ENCODE measurements around the gene INPP5B.
"Not testable (repeated sequence)": the region's sequence is repeated elsewhere in the genome, so short reads cannot be mapped to it uniquely, and the experiment has no call there.

Gene INPP5B

DNA sequence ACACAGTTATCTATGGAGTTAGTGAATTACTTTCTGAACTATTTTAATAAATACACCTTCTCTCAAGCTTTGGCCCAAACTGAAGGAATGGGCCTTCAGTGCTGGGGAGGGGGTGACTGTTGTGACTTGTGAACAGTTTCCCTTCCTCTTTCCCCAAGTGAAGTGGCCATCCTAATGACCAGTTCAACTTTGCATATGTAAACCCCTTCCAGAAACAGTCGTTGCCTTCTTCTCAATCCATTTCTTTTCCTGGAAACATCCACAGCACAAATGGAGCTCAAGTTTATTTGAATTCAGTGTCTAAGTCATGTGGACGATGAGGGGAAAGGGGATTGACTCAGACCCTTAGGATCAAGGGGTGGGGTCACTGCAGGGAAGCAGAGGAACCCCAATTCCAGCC, 1.3 kb upstream of the INPP5B start:
- no peak for DNase-seq (ENCODE audit: low read depth)

DNA sequence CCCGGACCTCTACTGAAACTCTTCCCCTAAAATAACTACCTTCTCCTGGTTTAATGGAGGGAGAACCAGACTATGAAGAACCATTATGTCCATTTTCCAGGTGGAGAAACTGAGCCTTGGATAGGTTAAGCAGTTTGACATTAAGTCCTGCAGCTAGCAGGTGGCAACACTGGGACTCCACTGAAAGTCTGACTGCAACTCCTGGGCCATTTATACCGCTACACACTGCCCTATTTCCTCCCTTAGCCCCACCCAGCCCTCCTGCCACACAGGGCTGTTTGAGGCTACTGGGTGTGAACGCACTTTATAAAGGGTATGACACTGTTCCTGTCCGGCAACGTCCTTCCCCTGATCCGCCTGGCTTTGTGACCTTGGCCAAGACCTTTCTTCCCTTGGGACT, 511 bp upstream of the INPP5B start:
- no peak for DNase-seq (ENCODE audit: low read depth)

DNA sequence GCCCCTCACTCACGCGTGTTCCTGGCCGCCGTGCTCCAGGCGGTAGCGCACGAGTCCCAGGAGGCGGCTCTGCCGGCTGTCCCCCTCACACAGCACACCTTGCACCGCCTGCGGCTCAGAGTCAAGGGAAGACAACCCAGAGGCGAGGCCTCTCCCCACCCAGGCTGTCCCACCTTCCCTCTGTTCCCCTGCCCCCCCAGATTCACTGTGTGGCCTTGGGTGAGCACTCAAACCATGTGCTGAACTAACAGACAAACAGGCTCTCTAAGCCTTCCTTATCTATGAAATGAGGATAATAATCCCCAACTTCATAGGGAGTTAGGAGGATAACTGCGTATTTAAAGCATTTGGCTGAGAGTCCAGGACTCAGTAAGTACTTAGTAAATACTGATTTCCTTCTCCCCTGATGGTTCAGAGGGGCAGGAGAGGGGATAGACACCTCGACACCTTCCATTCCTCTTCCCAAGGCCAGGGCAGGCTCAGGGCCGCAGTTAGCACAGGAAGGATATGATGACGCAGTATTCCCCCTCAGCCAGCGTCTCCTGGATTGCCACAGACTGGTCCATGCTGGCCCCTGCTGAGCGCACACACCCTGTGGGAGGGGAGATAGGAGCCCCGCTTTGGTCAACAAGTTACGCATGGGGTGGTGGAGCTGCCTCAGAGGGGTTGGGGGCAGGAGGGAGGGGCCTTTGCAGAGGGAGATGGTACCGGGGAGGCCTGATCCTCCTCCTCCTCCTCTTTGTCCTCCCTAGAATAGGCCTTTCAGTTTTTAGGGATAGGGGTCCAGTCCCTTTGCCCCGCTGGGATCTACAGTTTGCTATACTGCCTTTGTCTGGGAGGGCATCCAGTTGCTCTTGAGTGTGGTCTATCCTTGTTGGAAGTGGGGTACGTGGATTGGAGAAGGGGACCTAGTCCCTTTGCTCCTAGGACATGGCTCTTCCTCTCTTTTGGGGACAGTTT, 830 bp downstream of the INPP5B start:
- DNase-seq (ENCODE audit: low read depth) = no peak

DNA sequence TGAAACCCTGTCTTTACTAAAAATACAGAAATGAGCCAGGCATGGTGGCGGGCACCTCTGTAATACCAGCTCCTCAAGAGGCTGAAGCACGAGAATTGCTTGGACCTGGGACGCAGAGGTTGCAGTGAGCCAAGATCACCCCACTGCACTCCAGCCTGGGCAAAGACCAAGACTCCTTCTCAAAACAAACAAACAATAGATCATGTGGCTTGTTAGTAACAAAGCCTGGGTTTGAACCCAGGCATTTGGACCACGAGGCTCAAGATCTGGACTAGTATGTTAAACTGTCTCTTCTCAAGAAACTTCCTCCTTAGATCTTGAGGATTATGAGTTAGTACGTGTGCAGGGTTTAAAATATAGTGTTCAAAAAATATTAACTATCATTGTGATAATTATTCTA, 1.6 kb downstream of the INPP5B start:
- DNase-seq (ENCODE audit: low read depth) = no peak

DNA sequence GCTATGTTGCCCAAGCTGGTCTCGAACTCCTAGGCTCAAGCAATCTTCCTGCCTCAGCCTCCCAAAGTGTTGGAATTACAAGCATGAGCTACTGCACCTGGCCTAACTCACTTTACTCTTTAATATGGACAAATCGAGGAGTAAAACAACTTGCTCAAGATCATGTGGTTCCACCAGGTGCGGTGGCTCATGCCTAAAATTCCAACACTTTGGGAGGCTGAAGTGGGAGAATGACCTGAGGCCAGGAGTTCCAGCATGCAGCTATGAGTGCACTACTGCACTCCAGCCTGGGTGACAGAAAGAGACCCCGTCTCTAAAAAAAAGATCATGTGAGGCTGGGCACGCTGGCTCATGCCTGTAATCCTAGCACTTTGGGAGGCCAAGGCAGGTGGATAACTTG, 2.0 kb downstream of the INPP5B start:
- no peak for DNase-seq (ENCODE audit: low read depth)

DNA sequence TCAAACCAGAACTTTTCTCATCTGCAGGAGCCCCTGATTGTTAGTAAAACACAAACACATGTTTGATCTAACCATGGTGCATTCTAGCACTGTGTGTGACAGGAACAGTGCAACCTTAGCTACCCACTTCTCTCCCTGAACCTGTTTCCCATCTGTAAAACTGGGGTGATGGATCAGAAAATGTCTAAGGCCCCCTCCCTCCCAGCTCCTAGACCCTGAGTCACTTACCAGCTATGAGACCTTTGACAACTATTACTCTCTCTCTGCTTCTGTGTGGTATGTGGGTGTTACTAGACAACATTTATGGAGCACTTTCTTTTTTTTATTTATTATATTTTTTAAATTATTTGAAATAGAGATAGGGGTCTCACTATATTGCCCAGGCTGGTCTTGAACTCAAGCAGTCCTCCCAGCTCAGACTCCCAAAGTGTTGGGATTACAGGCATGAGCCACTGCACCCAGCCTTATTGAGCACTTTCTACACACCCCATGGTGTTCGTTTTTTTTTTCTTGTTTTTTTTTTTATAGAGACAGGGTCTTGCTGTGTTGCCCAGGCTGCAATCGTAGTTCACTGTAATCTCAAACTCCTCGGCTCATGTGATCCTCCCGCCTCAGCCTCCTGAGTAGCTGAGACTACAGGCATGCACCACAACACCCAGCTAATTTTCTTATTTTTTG, 2.6 kb downstream of the INPP5B start:
- DNase-seq (ENCODE audit: low read depth) = peak; percentile 44

DNA sequence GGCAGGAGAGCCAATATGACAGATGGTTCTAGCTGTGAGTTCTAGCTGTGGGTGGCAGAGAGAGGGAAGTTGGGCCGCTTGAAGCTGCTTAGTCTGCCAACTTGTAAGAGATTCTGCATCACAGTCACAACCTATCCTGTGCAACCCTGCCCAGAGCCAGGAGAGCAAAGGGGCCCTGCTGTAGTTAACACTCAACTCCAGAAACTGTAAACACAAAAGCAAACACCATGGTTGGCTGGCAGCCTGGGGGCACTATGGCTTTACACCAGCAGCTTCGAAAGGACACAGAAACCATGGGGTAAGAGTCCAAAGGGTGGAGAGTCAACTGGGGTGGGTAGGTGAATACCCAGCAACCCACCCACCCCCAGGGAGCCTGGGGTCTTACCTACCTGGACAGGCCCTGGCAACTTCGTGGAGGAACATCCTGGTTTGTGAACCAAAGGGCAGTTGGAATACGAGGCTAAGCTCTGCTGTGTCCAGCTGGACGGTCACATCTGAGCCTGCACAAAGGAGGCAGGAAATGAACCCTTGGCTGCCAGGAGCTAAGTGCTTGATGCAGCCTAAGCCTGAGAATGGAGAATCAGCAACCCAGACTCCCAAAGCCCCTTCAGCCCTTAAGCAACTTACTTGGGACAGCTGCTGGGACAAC, 6.4 kb downstream of the INPP5B start:
- no peak for DNase-seq (ENCODE audit: low read depth)

DNA sequence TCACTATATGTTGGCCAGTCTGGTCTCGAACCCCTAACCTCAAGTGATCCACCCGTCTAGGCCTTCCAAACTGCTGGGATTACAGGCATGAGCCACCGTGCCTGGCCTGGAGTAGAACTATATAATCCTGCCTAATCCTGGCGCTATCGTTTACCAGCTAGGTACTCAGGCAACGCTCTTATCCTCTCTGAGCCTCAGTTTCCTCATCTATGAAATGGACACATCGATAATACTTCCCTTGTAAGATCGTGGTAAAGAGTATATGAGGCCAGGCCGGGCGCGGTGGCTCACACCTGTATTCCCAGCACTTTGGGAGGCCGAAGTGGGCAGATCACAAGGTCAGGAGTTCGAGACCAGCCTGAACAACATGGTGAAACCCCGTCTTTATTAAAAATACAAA, 10.1 kb downstream of the INPP5B start:
- DNase-seq (ENCODE audit: low read depth) = not testable (repeated sequence)

DNA sequence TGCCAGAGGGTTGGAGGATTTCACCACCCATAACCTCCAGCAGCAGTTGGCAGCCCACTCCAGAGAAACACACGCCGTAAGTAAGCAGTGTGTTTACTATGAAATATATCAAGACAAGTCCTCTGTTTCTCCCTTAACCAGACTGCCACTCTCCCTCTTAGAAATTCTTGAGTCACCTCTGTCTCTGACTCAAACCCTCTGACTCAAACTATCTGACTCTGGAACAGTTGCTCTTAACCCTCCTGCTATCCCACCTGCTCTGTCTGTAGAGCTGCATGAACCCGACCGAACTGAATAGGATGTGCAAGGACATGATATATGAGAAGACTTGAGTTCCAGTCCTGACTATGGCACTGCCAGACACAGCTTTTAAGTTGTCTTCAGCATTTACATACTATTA, 14.1 kb downstream of the INPP5B start:
- DNase-seq (ENCODE audit: low read depth) = peak; percentile 45

DNA sequence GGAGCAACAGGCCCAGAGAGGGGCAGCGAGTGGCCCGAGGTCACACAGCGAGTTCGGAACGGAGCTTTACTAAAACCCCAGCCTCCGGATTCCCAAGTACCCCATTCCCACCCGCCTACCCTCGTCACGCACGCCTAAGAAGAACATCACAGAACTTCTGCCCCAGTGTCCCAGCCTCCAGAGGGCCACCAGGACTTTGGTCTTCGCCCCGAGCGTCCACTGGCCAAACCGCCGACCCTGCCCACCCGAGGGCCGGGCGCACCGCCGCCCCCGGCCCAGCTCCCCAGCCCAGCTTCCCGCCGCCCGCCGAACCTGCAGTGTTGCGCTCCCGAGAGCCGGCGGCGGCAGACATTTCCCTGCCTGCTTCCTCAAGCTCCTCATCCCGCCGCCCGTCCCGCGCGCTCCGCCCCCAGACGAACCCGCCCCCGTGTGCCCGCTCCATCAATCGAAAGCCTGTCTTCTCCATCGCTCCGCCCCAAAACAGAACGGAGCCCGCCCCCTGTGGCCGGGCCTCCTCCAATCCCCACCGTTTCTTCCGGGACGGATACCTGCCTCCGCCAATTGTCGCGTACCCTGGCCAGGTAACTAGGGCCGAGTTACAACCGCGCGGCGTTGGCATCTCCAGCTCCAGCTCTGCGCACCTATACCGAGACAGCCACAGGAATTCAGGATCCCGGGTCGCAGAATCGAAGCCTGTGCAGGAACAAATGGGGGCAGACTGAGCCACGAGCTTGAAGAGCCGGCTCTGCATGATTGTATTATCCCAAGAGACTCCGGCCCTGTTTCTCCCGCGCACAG, 15.3 kb downstream of the INPP5B start:
- peak; percentile 83 for DNase-seq (ENCODE audit: low read depth)

DNA sequence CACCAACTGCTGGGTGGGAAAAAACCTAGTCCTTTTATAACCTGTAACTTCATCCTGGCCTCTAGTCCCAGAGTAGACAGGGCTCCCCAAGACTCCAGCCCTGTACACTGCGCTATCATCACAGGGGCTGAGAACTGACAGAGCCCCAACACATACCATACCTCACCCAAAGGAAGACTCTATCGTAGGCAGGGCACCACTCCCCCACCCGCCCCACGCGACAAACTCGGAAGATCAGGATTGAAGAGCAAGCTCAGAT, 15.8 kb downstream of the INPP5B start:
- no peak for DNase-seq (ENCODE audit: low read depth)

DNA sequence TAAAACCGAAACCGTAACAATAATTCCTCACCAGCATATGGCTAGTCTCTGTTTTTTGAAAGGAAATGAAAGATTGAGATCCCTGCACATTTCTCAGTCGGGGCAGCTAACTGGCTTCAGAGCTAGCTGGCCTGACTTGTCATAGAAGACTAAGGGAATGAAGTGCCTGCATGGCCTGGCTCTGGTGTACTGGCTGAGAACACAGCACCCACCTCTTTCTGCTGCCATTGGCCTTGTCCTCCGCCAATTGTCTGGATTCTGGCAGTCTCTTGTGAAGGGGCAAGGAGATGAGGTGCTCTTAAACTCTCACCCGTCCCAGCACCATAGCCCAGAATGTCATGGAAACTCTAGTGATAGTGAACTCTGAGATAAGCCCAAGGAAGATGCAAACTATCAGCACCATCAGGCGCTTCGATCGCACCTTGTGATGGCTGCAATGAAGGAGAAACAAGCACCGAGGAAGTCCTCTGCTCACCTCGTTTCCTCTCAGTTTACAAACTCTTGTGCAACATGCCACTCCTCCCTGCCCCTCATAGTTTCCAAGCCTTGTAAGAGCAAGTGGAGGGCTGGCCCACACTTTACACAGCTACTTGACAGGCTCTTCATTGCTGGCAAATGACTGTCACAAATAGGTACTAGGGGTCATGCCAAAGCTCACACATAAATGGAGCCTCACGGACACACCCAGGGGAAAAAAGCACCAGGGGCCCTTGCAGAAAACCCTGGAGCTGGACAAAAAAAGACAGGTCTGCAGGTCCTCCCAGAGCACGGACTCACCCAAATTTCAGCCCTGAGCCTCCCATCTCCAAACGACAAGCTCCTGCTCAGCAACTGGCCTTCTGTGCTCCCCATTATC, 16.4 kb downstream of the INPP5B start:
- no peak for DNase-seq (ENCODE audit: low read depth)

DNA sequence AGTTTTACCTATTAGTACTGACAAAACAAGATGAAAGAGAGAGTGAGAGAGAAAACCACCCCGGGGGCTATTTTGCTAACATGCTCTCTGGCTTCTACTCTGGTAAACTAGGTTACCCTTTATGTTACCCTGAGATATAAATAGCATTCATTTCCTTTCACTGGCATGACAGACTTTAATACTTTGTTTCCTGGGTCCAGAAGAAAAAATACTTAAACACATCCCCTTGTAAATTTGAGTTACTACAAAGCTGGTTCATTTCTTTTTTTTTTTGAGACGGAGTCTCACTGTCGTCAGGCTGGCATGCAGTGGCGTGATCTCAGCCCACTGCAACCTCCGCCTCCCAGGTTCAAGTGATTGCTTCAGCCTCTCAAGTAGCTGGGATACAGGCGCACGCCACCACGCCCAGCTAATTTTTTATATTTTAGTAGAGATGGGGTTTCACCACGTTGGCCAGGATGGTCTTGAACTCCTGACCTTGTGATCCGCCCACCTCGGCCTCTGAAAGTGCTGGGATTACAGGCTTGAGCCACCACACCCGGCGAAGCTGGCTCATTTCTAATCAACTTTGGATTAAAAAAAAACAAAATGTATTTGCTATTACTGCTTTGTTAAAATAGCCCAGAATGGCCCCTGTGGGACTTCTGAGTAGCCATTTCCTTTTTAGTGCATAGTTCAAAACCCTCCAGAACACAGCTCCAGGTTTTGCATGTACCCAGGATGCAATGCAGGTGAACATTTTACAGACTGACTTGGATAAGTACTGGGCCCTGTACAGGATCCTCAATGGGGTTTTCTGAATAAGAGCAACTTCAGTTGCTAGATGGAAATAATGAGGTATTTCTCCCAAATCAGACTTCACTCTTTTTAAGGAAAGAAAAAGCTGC, 20.6 kb downstream of the INPP5B start:
- DNase-seq (ENCODE audit: low read depth) = no peak

DNA sequence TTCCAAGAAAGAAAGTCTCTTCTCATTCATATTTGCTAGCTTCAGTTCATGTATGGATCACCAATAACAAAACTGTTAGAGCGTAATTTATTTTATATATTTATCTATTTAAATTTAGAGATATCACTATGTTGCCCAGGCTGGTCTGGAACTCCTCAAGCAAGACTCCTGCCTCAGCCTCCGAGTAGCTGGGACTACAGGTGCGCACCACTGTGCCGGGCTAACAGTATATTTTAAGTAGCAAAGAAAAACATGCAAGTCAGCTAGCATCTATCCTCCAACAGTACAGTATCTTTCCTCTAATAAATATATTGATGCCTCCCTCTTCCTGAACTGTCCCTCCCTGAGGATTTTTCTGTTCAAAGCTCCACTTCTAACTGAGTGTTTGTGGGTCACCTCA, 21.5 kb downstream of the INPP5B start:
- DNase-seq (ENCODE audit: low read depth) = no peak

DNA sequence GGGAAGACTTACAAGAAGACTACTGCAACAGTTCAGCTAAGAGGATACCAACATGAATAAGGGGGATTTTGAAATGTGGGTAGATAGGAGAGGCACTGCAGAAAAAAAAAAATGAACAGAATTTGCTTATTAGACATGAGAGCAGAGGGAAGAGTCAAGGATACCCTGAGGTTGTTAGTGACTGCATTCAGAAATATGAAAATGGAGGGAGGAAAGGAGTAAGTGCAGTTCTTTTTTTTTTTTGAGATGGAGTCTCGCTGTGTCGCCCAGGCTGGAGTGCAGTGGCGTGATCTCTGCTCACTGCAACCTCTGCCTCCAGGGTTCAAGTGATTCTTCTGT, 23.3 kb downstream of the INPP5B start:
- no peak for DNase-seq (ENCODE audit: low read depth)

DNA sequence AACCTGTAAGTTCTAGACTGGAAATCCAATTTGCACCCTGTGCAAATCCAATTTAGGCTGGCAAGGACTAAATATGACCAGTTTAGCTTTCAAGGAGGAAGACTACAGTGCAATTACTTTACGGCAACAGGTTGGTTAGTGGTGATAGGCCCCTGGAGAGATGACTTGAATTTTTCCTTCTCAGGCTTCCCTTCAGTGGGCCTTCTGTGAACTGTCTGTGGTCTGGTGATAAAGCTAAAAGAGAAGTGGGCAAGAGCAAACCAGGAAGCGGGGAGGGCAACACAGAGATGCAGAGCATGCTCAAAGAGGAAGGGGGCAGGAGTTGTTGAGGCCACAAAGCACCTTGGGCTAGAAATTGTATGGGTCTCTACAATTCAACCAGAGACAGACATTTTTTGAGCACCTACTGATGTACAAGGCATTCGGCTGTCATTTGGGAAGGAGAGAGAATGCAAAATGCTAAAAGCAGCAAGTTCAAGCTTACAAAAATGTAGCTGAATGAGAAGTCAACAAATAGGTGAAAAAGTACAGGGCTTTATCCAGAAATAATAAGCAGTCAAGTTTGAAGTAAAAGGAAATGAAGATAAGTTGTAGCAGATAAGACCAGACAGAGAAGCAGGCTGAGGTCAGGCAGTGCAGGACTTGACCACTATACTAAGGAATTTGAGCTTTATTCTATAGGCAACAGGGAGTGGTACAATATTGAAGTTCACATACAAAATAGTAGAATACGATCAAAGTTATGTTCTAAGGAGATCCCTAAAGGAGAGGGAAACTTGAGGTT, 23.9 kb downstream of the INPP5B start:
- DNase-seq (ENCODE audit: low read depth) = no peak

DNA sequence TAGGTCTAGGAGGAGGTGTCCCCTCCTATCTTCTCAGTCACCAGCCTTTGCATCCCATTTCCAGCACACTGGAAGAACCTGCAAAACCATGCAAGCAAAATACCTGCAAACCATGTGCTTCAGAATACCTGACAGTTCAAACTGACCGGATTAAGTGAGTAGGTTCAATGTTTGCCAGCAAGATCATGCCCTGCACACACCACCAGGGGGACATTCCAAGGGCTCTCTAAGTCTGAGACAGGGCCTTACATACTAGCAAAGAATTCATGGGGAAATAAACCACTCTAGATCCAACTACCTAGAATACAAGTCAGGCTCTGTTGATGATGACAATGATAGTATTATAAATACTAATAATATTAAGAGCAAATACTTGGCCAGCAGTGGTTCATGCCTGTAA, 27.6 kb downstream of the INPP5B start:
- DNase-seq (ENCODE audit: low read depth) = no peak

DNA sequence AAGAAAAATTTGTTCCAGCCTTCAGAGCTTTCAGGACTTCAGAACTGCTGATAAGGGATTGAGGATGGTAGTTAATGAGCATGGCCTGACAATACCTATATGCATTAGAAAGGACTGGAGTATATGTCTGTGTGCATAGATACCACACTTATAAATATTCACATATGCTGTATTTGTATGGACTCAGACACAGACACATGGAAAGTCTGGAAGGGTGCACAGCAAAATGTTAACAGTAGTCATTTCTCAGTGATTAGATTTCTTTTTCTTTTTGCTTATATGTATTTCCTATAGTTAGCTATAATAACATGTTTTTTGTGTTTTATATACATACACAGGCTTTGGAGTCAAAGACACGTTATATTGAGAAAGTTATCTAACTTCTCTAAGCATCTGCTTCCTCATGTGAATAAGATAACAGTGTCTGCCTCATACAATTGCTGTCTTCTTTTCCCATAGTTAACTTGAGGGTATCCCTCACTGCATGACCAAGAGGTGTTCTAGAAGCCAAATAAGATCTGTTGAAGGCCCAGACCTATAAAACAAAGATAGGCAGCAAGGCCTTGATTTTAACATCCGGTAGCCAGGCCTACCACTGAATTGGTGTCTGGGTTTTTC, 31.3 kb downstream of the INPP5B start:
- DNase-seq (ENCODE audit: low read depth) = no peak

DNA sequence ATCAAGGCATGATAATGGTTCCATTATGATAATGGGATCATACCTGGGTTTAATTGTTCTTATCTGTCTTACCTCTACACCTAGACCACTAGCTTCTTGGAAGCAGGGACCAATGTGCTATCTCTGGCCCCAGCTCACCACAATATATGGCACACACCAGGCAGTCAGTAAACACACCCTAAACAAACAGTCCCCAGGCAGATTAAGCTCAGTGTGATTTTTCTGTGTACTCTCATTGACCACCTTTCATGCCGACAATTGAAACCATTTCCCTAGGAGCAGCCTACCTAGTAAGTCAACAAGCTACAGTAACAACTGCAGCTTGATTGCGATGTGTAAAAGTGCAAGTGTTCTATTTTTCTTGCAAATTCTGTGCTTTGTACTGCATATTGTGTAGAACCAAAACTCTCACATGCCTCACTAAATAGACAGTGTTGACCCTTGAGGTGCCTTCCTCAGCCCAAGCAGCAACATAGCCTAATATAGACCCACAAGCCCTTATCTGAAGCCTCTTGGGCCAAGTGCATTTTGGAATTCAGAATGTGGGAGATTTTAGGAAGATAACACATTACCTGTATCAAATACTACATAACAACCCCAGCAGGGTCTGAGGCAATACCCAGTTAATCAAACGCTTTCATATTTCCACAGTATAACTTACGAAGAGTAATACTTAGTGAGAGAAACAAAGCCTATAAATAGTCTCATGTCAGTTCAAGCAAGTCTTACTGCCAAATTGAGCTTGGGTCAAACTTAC, 32.0 kb downstream of the INPP5B start:
- DNase-seq (ENCODE audit: low read depth) = no peak
